AG04449 (cell line): ENCODE measurements around the gene TAPBPL.
A peak's percentile ranks its signal among the peaks of the same experiment; 100 is the strongest.
"Not testable (repeated sequence)": the region's sequence is repeated elsewhere in the genome, so short reads cannot be mapped to it uniquely, and the experiment has no call there.

ENCODE experiments used
- CTCF ChIA-PET: fragments of 350-600 bp; formaldehyde crosslinking; extraction: SDS; loops from one replicate; lab custom pipeline; 2021; ENCODE audit warnings: antibody characterized with exemption; lab: Yijun Ruan, JAX
- POLR2A ChIA-PET: fragments of 400-600, 350-600 bp; formaldehyde crosslinking; extraction: SDS; loops from one replicate; lab custom pipeline; 2020; ENCODE audit warnings: antibody characterized with exemption, inconsistent platforms; lab: Yijun Ruan, JAX
- DNase-seq: peaks from one replicate; pipeline ENCODE4 v3.0.0-alpha.2; 2010; ENCODE audit warnings: low read depth, low spot score
- H3K4me3 ChIP-seq: 2 replicates; pipeline ENCODE4 v1.5.1; 2011; ENCODE audit warnings: low read depth, mild to moderate bottlenecking, control low read depth, low read length
- CTCF ChIP-seq: IDR thresholded peaks from one replicate; pipeline ENCODE4 v1.5.1; 2011; ENCODE audit warnings: mild to moderate bottlenecking, moderate library complexity, low read length, control low read depth, inconsistent platforms; ENCODE audit not compliant: insufficient read depth; ENCODE audit errors: missing control alignments

The TAPBPL gene

DNA sequence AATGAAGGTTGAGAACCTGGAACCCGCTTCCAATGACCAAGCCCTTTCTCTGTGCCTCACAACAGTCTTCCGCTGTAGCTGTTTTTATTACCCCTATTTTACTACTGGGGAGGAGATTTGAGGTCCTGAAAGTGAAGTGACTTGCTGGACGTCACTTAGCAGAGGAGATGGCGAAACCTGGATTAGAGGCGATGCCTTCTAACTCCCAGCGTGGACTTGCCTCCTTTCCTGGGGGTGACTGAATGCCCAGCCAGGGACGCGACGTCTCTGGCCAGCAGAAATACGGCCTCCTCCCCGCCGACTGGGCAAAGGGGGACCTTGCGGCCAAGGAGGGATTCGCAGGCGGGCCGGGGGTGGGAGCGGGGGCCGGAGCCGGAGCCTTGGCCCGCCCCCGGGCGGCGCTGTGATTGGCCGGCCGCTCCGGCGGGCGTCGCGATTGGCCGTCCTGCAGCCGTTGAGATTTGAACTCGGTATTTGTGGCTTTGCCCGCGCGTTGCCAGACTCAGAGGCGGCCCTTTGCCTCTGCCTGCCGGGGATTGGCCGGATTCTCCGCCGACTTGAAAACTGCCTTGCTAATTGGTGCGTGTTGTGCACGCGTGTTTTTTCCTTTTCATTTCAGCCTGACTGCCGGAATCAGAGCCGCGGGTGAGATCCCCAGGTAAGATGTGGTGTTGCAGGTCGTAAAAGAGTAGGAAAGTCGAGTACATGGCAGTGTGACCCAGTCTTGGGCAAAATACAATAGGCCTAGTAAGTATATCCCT lies 41.8 kb downstream of the TAPBPL start, which contains the start of gene NCAPD2:
TSS of gene NCAPD2 (plus strand) at position 606 of the 761 bp plus-strand sequence. CDS start 997 bp downstream, outside the sequence.
- peak; percentile 55 for DNase-seq
- CTCF ChIA-PET = interaction anchor here (0.7 to 2.9 kb wide), 8 partner anchors 8 to 69 kb away, joined by 3 to 14 read pairs (median 4); no protein-coding TSS in a partner anchor
- peak within 1 kb of the TSS; percentile 97 for H3K4me3 ChIP-seq
- POLR2A ChIA-PET = interaction anchor here (0.6 to 1.8 kb wide), 8 partner anchors 15 to 65 kb away, joined by 3 to 25 read pairs (median 4); partner anchors contain the start of genes GAPDH and VAMP1
- peak; percentile 24 for TF ChIP-seq CTCF

DNA sequence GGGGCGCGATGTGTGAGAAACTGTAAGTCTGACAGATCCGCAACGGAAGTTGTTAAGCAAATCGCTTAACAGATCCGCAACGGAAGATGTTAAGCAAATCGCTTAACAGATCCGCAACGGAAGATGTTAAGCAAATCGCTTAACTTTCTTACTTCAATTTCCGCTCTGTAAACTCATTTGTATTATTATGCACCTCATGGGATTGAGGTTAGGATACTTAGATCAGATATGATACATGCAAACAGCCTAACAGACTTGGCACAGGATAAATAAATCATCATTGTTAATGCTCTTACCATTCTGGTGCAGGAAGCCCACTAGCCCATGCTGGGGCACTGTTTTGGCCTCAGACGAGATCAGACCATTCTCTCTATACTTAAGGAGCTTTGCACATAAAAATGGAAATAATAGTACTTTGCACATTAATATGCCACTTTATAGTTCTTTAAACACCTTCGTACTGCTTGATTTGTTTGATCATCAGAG lies 42.5 kb downstream of the TAPBPL start:
- ChIA-PET CTCF (interaction anchor here (0.8 to 1.0 kb wide), 4 partner anchors 29 to 374 kb away, joined by 3 read pairs; partner anchors contain the start of gene GAPDH), POLR2A (interaction anchor here (1.3 kb wide), 1 partner anchor 24 kb away, joined by 3 read pairs; the partner anchor contains the start of gene VAMP1)
- no peak for TF ChIP-seq CTCF
- peak overlapping the region; percentile 81 for H3K4me3 ChIP-seq
- DNase-seq = no peak

DNA sequence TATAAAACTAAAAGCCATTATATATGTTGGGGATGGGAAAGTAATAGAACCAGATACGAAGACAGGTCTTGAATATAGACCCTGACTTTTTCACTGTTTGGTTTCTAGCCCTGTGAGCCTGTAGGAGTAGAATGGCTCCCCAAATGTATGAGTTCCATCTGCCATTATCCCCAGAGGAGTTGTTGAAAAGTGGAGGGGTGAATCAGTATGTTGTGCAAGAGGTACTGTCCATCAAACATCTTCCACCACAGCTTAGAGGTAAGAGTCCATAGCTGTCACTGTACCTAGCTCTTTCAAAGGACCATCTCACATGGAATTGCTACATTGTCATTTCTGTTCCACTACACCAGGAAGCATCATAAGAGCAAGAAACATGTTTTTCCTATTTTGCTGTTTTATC lies 43.1 kb downstream of the TAPBPL start:
- TF ChIP-seq CTCF = no peak
- CTCF ChIA-PET = interaction anchor here (0.8 to 1.0 kb wide), 4 partner anchors 29 to 373 kb away, joined by 3 read pairs; partner anchors contain the start of gene GAPDH
- peak overlapping the region; percentile 81 for H3K4me3 ChIP-seq
- DNase-seq = no peak
- POLR2A ChIA-PET = interaction anchor here (1.3 kb wide), 1 partner anchor 25 kb away, joined by 3 read pairs; the partner anchor contains the start of gene VAMP1

- H3K4me3 ChIP-seq, POLR2A ChIA-PET, DNase-seq: not testable (repeated sequence)
- CTCF ChIA-PET = interaction anchor here (1.4 to 1.5 kb wide), 2 partner anchors 32 to 57 kb away, joined by 3 to 4 read pairs; no protein-coding TSS in a partner anchor
Measured at GRCh38 chr12:6497291-6497690, 45.4 kb downstream of the TAPBPL start.

GRCh38 chr12:6500466-6500865 lies 48.6 kb downstream of the TAPBPL start:
- ChIA-PET POLR2A (no interaction called here), CTCF (interaction anchor here (1.0 to 1.7 kb wide), 3 partner anchors 11 to 57 kb away, joined by 3 to 5 read pairs (median 4); no protein-coding TSS in a partner anchor)
- no peak for TF ChIP-seq CTCF
- no peak for DNase-seq
- H3K4me3 ChIP-seq = no peak overlapping the region

DNA sequence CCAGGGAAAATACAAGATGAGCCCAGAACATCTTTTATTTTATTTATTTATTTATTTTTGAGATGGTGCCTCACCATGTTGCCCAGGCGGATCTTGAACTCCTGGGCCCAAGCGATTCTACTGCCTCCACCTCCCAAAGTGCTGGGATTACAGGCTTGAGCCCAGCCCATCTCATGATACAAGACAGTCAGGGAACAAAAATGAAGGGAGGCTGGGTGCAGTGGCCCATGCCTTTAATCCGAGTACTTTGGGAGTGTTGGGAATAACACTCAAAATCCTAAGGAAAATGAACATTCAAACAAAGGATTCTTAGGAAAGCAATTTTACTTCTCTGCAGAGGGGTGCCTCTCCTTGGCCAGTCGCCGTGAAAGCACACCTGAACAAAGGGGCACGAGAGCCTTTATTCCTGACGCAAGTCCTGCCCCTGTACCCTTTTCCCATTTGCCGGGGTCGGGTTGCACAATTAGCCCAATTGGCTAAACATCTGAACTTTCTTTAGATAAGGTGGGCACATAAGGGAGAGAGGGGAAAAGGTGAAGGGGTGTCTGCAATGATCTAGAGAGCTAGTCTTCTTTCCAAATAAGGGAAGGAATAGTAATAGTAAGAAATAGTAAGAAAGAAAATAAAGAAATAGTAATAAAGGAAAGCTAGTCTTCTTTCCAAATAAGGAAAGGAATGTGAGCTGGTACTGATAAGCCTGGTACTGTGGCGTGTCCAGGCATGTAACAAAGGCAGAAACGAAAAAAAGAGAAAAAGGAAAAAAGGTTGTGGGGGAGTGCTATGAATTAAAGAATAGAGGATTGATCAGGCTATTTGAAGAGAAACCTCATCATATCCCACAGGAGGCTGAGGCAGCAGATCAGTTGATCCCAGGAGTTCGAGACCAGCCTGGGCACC lies 55.5 kb downstream of the TAPBPL start:
- no peak overlapping the region for H3K4me3 ChIP-seq
- no peak for TF ChIP-seq CTCF
- ChIA-PET POLR2A (interaction anchor here (0.7 to 1.1 kb wide), 2 partner anchors 27 to 28 kb away, joined by 3 to 7 read pairs; partner anchors contain the start of gene GAPDH), CTCF (interaction anchor here (0.8 to 1.2 kb wide), 4 partner anchors 14 to 42 kb away, joined by 3 to 4 read pairs (median 3); partner anchors contain the start of gene MRPL51)
- DNase-seq = no peak
